Colonic mucosa (tissue), 4 donors: Measurements from ENCODE around the gene SCMH1. TPM values are rescaled to one million over a fixed set of nuclear protein-coding genes. Genes with fewer than 3 reads are reported as not detected.

Experiments
- DNase-seq: peaks from one replicate; pipeline ENCODE4 v3.0.0-alpha.2; 2020
- H3K27ac ChIP-seq: fragments of 200-600 bp; one replicate; pipeline ENCODE4 v1.8.0; 2021
- H3K27me3 ChIP-seq: fragments of 200-600 bp; one replicate; pipeline ENCODE4 v1.8.0; 2021
- H3K36me3 ChIP-seq: fragments of 200-600 bp; one replicate; pipeline ENCODE4 v1.8.0; 2021
- H3K4me1 ChIP-seq: fragments of 200-600 bp; one replicate; pipeline ENCODE4 v1.8.0; 2021; ENCODE audit warnings: mild to moderate bottlenecking
- H3K4me3 ChIP-seq: fragments of 200-600 bp; one replicate; pipeline ENCODE4 v1.8.0; 2021
- H3K9ac ChIP-seq, 2 donors: one replicate each; pipeline ENCODE4 v1.7.0; 2013; ENCODE audit warnings: control low read depth in 2 of 2, low read depth in 2 of 2, low read length in 2 of 2
- H3K9me3 ChIP-seq: fragments of 200-600 bp; one replicate; pipeline ENCODE4 v1.8.0; 2021
- intact Hi-C: fragments of 100-400 bp; cut with DNase I; formaldehyde crosslinking; loops from one replicate; pipeline ENCODE4 v1.14.1; 2022
- total RNA-seq, 2 donors: library from RNA; stranded (reverse); fragmentation: NEBNext Ultra II Directional in 1 of 2; extraction: Animal tissue kit (Norgen Biotek cat#: 25700) in 1 of 2; gene quantifications; one replicate each; pipeline ENCODE4 v1.2.1, GENCODE V29; 2021
- TF ChIP-seq, protein P1 (sequence below): fragments of 200-600 bp; IDR thresholded peaks from one replicate; pipeline ENCODE4 v1.8.0; 2022; ENCODE audit warnings: antibody characterized with exemption, mild to moderate bottlenecking
- donor health status: healthy.
- donor health status: DM: no; HTN: no; CAD: no.
- donor health status: DM: no; HTN: no; CAD: no.

The SCMH1 gene
- total RNA-seq, 2 donors from 2014 or later, result 26.3 to 32.7 TPM

DNA sequence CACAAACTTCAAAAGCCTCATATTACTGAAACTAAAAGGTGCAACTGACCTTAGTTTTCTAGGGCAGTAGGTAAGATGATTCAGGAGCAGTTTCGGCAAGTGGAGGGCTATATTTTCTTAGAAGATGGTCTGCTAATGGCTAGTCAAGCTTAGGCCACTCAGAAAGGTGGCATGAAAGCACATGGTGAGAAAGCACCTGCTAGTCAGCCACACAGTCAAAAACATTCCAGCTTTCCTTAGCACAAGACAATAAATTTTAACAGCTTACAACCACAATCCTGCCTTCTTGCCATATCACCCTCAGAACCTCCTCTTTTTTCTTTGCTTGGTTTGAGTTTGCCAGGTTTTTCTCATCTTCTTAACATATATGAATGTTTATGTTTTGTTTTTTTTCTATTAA, 139.5 kb downstream of the SCMH1 start:
- peak; percentile 18 for DNase-seq
- TF ChIP-seq, protein P1, sequence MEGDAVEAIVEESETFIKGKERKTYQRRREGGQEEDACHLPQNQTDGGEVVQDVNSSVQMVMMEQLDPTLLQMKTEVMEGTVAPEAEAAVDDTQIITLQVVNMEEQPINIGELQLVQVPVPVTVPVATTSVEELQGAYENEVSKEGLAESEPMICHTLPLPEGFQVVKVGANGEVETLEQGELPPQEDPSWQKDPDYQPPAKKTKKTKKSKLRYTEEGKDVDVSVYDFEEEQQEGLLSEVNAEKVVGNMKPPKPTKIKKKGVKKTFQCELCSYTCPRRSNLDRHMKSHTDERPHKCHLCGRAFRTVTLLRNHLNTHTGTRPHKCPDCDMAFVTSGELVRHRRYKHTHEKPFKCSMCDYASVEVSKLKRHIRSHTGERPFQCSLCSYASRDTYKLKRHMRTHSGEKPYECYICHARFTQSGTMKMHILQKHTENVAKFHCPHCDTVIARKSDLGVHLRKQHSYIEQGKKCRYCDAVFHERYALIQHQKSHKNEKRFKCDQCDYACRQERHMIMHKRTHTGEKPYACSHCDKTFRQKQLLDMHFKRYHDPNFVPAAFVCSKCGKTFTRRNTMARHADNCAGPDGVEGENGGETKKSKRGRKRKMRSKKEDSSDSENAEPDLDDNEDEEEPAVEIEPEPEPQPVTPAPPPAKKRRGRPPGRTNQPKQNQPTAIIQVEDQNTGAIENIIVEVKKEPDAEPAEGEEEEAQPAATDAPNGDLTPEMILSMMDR, result no peak
- Histone ChIP-seq H3K4me1 (peaks cover 3% of the 10 kb centered on the region), H3K9me3 (no peaks in the 10 kb centered on the region), H3K9ac (no peak overlapping the region), H3K27me3 (no peaks in the 10 kb centered on the region), H3K36me3 (no peaks in the 10 kb centered on the region), H3K27ac (no peak overlapping the region), H3K4me3 (no peak overlapping the region)
- intact Hi-C loops, result no loop called here

- Histone ChIP-seq H3K4me1 (peaks cover 3% of the 10 kb centered on the region), H3K36me3 (no peaks in the 10 kb centered on the region), H3K9me3 (no peaks in the 10 kb centered on the region), H3K9ac (no peak overlapping the region), H3K4me3 (no peak overlapping the region), H3K27me3 (no peaks in the 10 kb centered on the region), H3K27ac (no peak overlapping the region)
- TF ChIP-seq, protein P1, result no peak
- peak; percentile 85 for DNase-seq
- intact Hi-C loops, result no loop called here
Observed at GRCh38 chr1:41101950-41102607, 140.0 kb downstream of the SCMH1 start.

DNA sequence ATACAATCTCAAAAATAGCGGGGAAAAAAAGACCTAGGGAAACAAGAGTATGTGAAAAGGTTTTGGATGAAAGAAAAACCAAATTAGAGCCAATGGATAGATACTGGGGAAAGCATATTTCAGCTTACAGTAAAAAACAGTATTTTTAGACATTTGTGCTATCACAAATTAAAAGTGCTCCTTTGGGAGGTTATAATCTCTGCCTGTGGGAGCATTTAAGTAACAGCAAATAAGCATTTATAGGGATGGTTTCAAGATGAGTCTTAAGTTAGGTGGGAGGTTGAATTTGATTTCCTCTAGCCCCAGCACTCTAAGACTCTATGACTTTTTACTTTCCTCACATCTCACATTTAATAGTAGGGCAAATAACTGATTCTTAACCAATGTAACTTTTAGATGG, 141.0 kb downstream of the SCMH1 start:
- H3K4me3 ChIP-seq, result no peak overlapping the region
- no peak overlapping the region for H3K27ac ChIP-seq
- TF ChIP-seq, protein P1, result no peak
- intact Hi-C loops, result no loop called here
- no peak overlapping the region for H3K9ac ChIP-seq
- DNase-seq, result no peak
- H3K36me3 ChIP-seq, result no peaks in the 10 kb centered on the region
- H3K27me3 ChIP-seq, result no peaks in the 10 kb centered on the region
- no peaks in the 10 kb centered on the region for H3K9me3 ChIP-seq
- H3K4me1 ChIP-seq, result peaks cover 3% of the 10 kb centered on the region

DNA sequence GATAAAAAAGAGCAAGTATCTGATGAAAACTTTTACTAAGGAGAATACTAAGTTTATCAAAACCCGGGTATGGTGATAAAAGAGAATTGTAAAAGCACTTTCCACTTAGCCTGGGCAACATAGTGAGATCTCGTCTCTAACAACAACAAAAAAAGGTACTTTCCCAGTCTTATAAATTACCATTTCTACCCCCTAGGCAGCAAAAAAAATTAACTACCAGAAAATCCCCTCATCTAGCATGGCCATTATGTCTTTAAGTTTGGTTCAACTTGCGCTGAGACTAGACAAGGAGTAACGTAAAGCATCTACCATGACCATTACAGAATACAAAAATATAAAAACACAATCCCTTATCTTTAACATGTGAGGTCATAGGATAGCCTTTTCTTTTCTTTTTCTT, 141.9 kb downstream of the SCMH1 start:
- intact Hi-C loops, result no loop called here
- Histone ChIP-seq H3K27ac (no peak overlapping the region), H3K4me1 (peaks cover 3% of the 10 kb centered on the region), H3K9me3 (no peaks in the 10 kb centered on the region), H3K36me3 (no peaks in the 10 kb centered on the region), H3K9ac (no peak overlapping the region), H3K4me3 (no peak overlapping the region), H3K27me3 (no peaks in the 10 kb centered on the region)
- TF ChIP-seq, protein P1, result no peak
- no peak for DNase-seq

DNA sequence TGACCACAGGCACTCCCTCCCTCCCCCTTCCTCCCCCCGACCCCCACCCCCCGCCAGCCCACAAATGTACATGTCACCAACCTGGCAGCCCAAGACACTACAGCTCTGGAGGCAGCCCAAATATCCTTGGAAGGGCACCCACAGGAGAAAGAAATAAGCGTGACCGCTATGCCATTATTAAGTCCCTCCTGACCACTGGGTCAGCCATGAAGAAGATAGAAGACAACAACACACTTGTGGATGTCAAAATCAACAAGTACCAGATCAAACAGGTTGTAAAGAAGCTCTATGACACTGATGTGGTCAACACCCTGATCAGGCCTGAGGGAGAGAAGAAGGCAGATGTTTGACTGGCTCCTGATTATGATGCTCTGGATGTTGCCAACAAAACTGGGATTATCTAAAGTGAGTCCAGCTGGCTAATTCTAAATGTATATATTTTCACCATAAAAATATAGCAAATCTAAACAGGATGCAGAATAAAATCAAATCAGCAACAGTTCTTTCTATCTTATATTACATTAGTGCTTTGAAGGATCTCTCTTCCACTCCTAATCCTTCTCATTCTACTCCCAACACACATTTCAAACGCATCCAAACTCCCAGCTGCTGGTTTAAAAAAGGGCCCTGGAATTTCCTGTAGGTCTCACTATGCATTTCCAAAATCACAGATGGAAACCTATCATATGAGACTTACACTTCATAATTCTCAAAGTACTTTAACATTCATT, 143.2 kb downstream of the SCMH1 start:
- Histone ChIP-seq H3K27me3 (no peaks in the 10 kb centered on the region), H3K9me3 (no peaks in the 10 kb centered on the region)
- intact Hi-C loops, result no loop called here

More for the DNA sequence above, 143.2 kb downstream of the SCMH1 start:
- Histone ChIP-seq H3K4me1 (peaks cover 3% of the 10 kb centered on the region), H3K9ac (no peak overlapping the region), H3K27ac (no peak overlapping the region), H3K36me3 (no peaks in the 10 kb centered on the region), H3K4me3 (no peak overlapping the region)
- no peak for DNase-seq
- TF ChIP-seq, protein P1, result no peak
